Mesendoderm (in vitro differentiated cells): ENCODE results near the gene ATP6V1G1.

ENCODE experiments used
- DNase-seq: peaks from one replicate; pipeline ENCODE4 v3.0.0; 2013
- H2AK5ac ChIP-seq: 2 replicates; pipeline ENCODE4 v1.6.1; 2013; ENCODE audit warnings: low read length, inconsistent platforms
- H2BK120ac ChIP-seq: 2 replicates; pipeline ENCODE4 v1.6.1; 2013; ENCODE audit warnings: low read depth, mild to moderate bottlenecking, low read length, moderate library complexity, mixed read lengths
- H2BK15ac ChIP-seq: replicated peaks from 2 replicates; pipeline ENCODE4 v1.6.1; 2013; ENCODE audit warnings: low read depth, mild to moderate bottlenecking, moderate library complexity
- H2BK5ac ChIP-seq: 2 replicates; pipeline ENCODE4 v1.6.1; 2013; ENCODE audit warnings: low read length, inconsistent platforms
- H3K18ac ChIP-seq: 2 replicates; pipeline ENCODE4 v1.6.1; 2013; ENCODE audit warnings: mild to moderate bottlenecking, low read length, mixed read lengths
- H3K23ac ChIP-seq: one replicate; pipeline ENCODE4 v1.6.1; 2013; ENCODE audit warnings: low read length
- H3K27ac ChIP-seq: 2 replicates; pipeline ENCODE4 v1.5.1; 2013; ENCODE audit warnings: low read depth, mild to moderate bottlenecking, inconsistent platforms, low read length, moderate library complexity
- H3K27me3 ChIP-seq: 2 replicates; pipeline ENCODE4 v1.6.1; 2013; ENCODE audit warnings: low read length, control low read depth, mild to moderate bottlenecking, inconsistent platforms; ENCODE audit not compliant: insufficient read depth, poor library complexity
- H3K36me3 ChIP-seq: 2 replicates; pipeline ENCODE4 v1.6.1; 2013; ENCODE audit warnings: low read length, inconsistent platforms; ENCODE audit not compliant: control insufficient read depth, insufficient read depth
- H3K4ac ChIP-seq: one replicate; pipeline ENCODE4 v1.6.1; 2013; ENCODE audit warnings: low read depth, mild to moderate bottlenecking, low read length, moderate library complexity
- H3K4me1 ChIP-seq: 2 replicates; pipeline ENCODE4 v1.6.1; 2013; ENCODE audit warnings: low read depth, low read length, inconsistent platforms; ENCODE audit not compliant: control insufficient read depth
- H3K4me2 ChIP-seq: 2 replicates; pipeline ENCODE4 v1.6.1; 2013; ENCODE audit warnings: low read length
- H3K4me3 ChIP-seq: 2 replicates; pipeline ENCODE4 v1.5.1; 2013; ENCODE audit warnings: mild to moderate bottlenecking, low read length
- H3K56ac ChIP-seq: one replicate; pipeline ENCODE4 v1.6.1; 2013; ENCODE audit warnings: low read length
- H3K79me1 ChIP-seq: 2 replicates; pipeline ENCODE4 v1.6.1; 2013; ENCODE audit warnings: low read length, inconsistent platforms
- H3K79me2 ChIP-seq: 2 replicates; pipeline ENCODE4 v1.6.1; 2013; ENCODE audit warnings: mild to moderate bottlenecking, low read length; ENCODE audit not compliant: control insufficient read depth, insufficient read depth
- H3K9ac ChIP-seq: 2 replicates; pipeline ENCODE4 v1.6.1; 2013; ENCODE audit warnings: low read length, inconsistent platforms
- H4K5ac ChIP-seq: one replicate; pipeline ENCODE4 v1.6.1; 2013; ENCODE audit warnings: low read length
- H4K8ac ChIP-seq: one replicate; pipeline ENCODE4 v1.6.1; 2013; ENCODE audit warnings: low read depth, mild to moderate bottlenecking, control low read depth, low read length, moderate library complexity
- WGBS: extraction: QIAGEN DNeasy Blood & Tissue Kit; methylation state at CpG from one replicate; pipeline ENCODE4 v1.1.7; 2013; ENCODE audit warnings: low lambda C conversion rate, missing lambda C conversion rate; ENCODE audit not compliant: insufficient coverage; ENCODE audit errors: extremely low coverage; 5-methylcytosine and 5-hydroxymethylcytosine counted together

The ATP6V1G1 gene

GRCh38 chr9:114634387-114634786, 46.8 kb downstream of the ATP6V1G1 start:
- DNase-seq = no peak
- Histone ChIP-seq H3K4me3 (no peak overlapping the region), H4K5ac (no peak overlapping the region), H2BK15ac (no peak overlapping the region), H2BK120ac (no peak overlapping the region), H3K27me3 (no peaks in the 10 kb centered on the region), H2BK5ac (no peak overlapping the region), H3K56ac (no peak overlapping the region), H3K27ac (no peak overlapping the region), H3K79me2 (no peaks in the 10 kb centered on the region), H3K79me1 (no peaks in the 10 kb centered on the region), H3K18ac (no peak overlapping the region), H3K23ac (no peak overlapping the region), H2AK5ac (no peak overlapping the region), H3K4me1 (no peaks in the 10 kb centered on the region), H3K4me2 (no peak overlapping the region), H3K4ac (no peak overlapping the region), H4K8ac (no peak overlapping the region), H3K36me3 (no peaks in the 10 kb centered on the region), H3K9ac (no peak overlapping the region)
- no CpG with 5 or more reads among the region's 6 CpGs for WGBS

GRCh38 chr9:114638404-114638803, 50.8 kb downstream of the ATP6V1G1 start:
- Histone ChIP-seq H3K4me1 (no peaks in the 10 kb centered on the region), H3K27ac (no peak overlapping the region), H2BK5ac (no peak overlapping the region), H2AK5ac (no peak overlapping the region), H3K4ac (no peak overlapping the region), H3K36me3 (no peaks in the 10 kb centered on the region), H4K8ac (no peak overlapping the region), H4K5ac (no peak overlapping the region), H3K27me3 (no peaks in the 10 kb centered on the region), H3K56ac (no peak overlapping the region), H3K23ac (no peak overlapping the region), H3K4me3 (no peak overlapping the region), H3K9ac (no peak overlapping the region), H2BK15ac (no peak overlapping the region), H3K79me2 (no peaks in the 10 kb centered on the region), H3K79me1 (no peaks in the 10 kb centered on the region), H3K18ac (no peak overlapping the region), H3K4me2 (no peak overlapping the region), H2BK120ac (no peak overlapping the region)
- WGBS = no CpG with 5 or more reads among the region's 8 CpGs
- no peak for DNase-seq

- no peak overlapping the region for H3K4ac ChIP-seq
- H3K27me3 ChIP-seq = no peaks in the 10 kb centered on the region
- H3K27ac ChIP-seq = no peak overlapping the region
- H4K8ac ChIP-seq = no peak overlapping the region
- H3K9ac ChIP-seq = no peak overlapping the region
- no peak overlapping the region for H2BK120ac ChIP-seq
- no peaks in the 10 kb centered on the region for H3K79me2 ChIP-seq
- H3K18ac ChIP-seq = no peak overlapping the region
- H3K4me3 ChIP-seq = no peak overlapping the region
- H3K56ac ChIP-seq = no peak overlapping the region
- no peak overlapping the region for H2BK5ac ChIP-seq
- no CpG with 5 or more reads among the region's 1 CpG for WGBS
- no peaks in the 10 kb centered on the region for H3K36me3 ChIP-seq
- H2BK15ac ChIP-seq = no peak overlapping the region
- no peak overlapping the region for H3K4me2 ChIP-seq
- no peak overlapping the region for H2AK5ac ChIP-seq
- H4K5ac ChIP-seq = no peak overlapping the region
- no peak for DNase-seq
- H3K79me1 ChIP-seq = no peaks in the 10 kb centered on the region
- no peak overlapping the region for H3K23ac ChIP-seq
- no peaks in the 10 kb centered on the region for H3K4me1 ChIP-seq
Measured at GRCh38 chr9:114641967-114642366, 54.4 kb downstream of the ATP6V1G1 start.

- Histone ChIP-seq H3K36me3 (no peaks in the 10 kb centered on the region), H3K4me1 (no peaks in the 10 kb centered on the region), H3K23ac (no peak overlapping the region), H3K18ac (no peak overlapping the region), H2BK120ac (no peak overlapping the region), H3K79me1 (no peaks in the 10 kb centered on the region), H3K56ac (no peak overlapping the region), H2BK5ac (no peak overlapping the region), H3K4me3 (no peak overlapping the region), H3K27me3 (no peaks in the 10 kb centered on the region), H3K9ac (no peak overlapping the region), H4K5ac (no peak overlapping the region), H3K4ac (no peak overlapping the region), H4K8ac (no peak overlapping the region), H3K79me2 (no peaks in the 10 kb centered on the region), H2AK5ac (no peak overlapping the region), H3K27ac (no peak overlapping the region), H2BK15ac (no peak overlapping the region), H3K4me2 (no peak overlapping the region)
- DNase-seq = no peak
- no CpG with 5 or more reads among the region's 8 CpGs for WGBS
Measured at GRCh38 chr9:114643001-114643400, 55.4 kb downstream of the ATP6V1G1 start.

GRCh38 chr9:114643896-114644295, 56.3 kb downstream of the ATP6V1G1 start:
- Histone ChIP-seq H3K56ac (no peak overlapping the region), H3K23ac (no peak overlapping the region), H2BK5ac (no peak overlapping the region), H3K4me3 (no peak overlapping the region), H3K4me2 (no peak overlapping the region), H3K36me3 (no peaks in the 10 kb centered on the region), H2BK15ac (no peak overlapping the region), H3K79me1 (no peaks in the 10 kb centered on the region), H4K5ac (no peak overlapping the region), H4K8ac (no peak overlapping the region), H3K27me3 (no peaks in the 10 kb centered on the region), H3K9ac (no peak overlapping the region), H2AK5ac (no peak overlapping the region), H3K4ac (no peak overlapping the region), H3K27ac (no peak overlapping the region), H3K79me2 (no peaks in the 10 kb centered on the region), H3K18ac (no peak overlapping the region), H2BK120ac (no peak overlapping the region), H3K4me1 (no peaks in the 10 kb centered on the region)
- no CpG with 5 or more reads among the region's 5 CpGs for whole genome bisulfite sequencing
- DNase-seq = no peak
